Esophagus muscularis mucosa (tissue), 4 donors: Measurements from ENCODE around the gene FGF11. TPM values are rescaled to one million over a fixed set of nuclear protein-coding genes. Genes with fewer than 3 reads are reported as not detected.

Source experiments
- DNase-seq: peaks from one replicate; pipeline ENCODE4 v3.0.0-alpha.2; 2017; ENCODE audit errors: extremely low spot score
- H3K27ac ChIP-seq, 4 donors: fragments of 200-600 bp; sonication (generic); replicated peaks in 1 of 4; 1 replicate in 3 of 4; 2 replicates in 1 of 4; pipeline ENCODE4 v1.5.1; 2016 to 2019; ENCODE audit warnings: mild to moderate bottlenecking in 1 of 4
- H3K27me3 ChIP-seq, 4 donors: fragments of 200-600 bp; sonication (generic); one replicate each; pipeline versions ENCODE4 v1.5.1 to v1.6.0; 2016 to 2019
- H3K36me3 ChIP-seq, 4 donors: fragments of 200-600 bp; sonication (generic); one replicate each; pipeline ENCODE4 v1.5.1; 2016 to 2019
- H3K4me1 ChIP-seq, 4 donors: fragments of 200-600 bp; sonication (generic); one replicate each; pipeline ENCODE4 v1.5.1; 2016 to 2019
- H3K4me3 ChIP-seq, 4 donors: fragments of 200-600 bp; sonication (generic); 1 replicate in 2 of 4; 2 replicates in 2 of 4; pipeline ENCODE4 v1.5.1; 2016 to 2019; ENCODE audit warnings: mild to moderate bottlenecking in 4 of 4, moderate library complexity in 1 of 4
- H3K9me3 ChIP-seq, 4 donors: fragments of 200-600 bp; sonication (generic); 1 replicate in 3 of 4; 2 replicates in 1 of 4; pipeline ENCODE4 v1.5.1; 2016 to 2019
- EP300 ChIP-seq: sonication (generic); formaldehyde crosslinking; IDR thresholded peaks from one replicate; pipeline ENCODE4 v1.6.1; 2017; ENCODE audit warnings: antibody characterized with exemption
- POLR2A ChIP-seq: fragments of 450-650 bp; IDR thresholded peaks from one replicate; pipeline ENCODE4 v1.6.1; 2017; ENCODE audit warnings: antibody characterized with exemption, moderate library complexity, mild to moderate bottlenecking, low read depth
- POLR2AphosphoS5 ChIP-seq, 2 donors: sonication (generic); formaldehyde crosslinking; IDR thresholded peaks; one replicate each; pipeline ENCODE4 v1.6.1; 2017; ENCODE audit warnings: antibody characterized with exemption in 2 of 2
- WGBS: methylation state at CpG from one replicate; pipeline ENCODE4 v1.1.5; 2018; 5-methylcytosine and 5-hydroxymethylcytosine counted together
- intact Hi-C: fragments of 100-400 bp; cut with DNase I; formaldehyde crosslinking; loops from one replicate; pipeline ENCODE4 v1.15.1; 2023
- total RNA-seq, 4 donors: library from RNA; depleted of rRNA; stranded (reverse); fragments of >200 nt; gene quantifications; one replicate each; pipeline versions ENCODE4 v1.1.0 to v1.2.1, GENCODE V29; 2016
- TF ChIP-seq, protein P1 (sequence below), 3 experiments: fragments of 200-600 bp in 2 of 3; fragments of 450-650 bp in 1 of 3; sonication (generic) in 2 of 3; IDR thresholded peaks; one replicate each; pipeline ENCODE4 v1.5.1; 2017 to 2019; ENCODE audit warnings: antibody characterized with exemption in 3 of 3, mild to moderate bottlenecking in 2 of 3, moderate library complexity in 1 of 3

FGF11 gene
- total RNA-seq, 4 donors from 2014 or later: 0.50 to 1.9 (median 1.3) TPM; not detected in 1

DNA sequence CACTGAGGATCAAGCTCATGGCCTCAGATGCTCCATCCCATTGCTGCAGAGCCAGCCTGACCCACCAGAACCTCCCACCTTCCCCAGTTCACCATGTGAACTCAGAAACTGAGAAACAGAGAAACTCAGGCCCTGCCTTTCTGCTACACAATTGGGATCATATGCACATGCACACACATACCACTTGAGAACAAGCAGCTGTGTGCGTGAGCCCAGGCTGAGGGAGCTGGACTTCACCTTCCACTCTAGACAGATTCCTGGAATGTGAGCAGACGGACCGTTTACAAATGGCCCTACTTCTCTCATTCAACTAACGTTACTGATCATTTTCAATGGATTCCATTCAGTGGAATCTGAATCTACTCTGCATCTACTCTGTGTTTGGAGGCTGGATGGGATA lies 15.6 kb upstream of the FGF11 start:
- Histone ChIP-seq H3K4me1 (no peaks in the 10 kb centered on the region), H3K36me3 (no peaks in the 10 kb centered on the region), H3K27me3 (no peaks in the 10 kb centered on the region), H3K9me3 (no peaks in the 10 kb centered on the region), H3K27ac (no peak overlapping the region), H3K4me3 (no peak overlapping the region)
- WGBS: 43% methylated on average over 4 of the region's 4 CpGs
- intact Hi-C loops: no loop called here
- no peak for TF ChIP-seq POLR2AphosphoS5 (IDR thresholded peaks at IDR 0.05)
- no peak for TF ChIP-seq POLR2A
- TF ChIP-seq, protein P1, sequence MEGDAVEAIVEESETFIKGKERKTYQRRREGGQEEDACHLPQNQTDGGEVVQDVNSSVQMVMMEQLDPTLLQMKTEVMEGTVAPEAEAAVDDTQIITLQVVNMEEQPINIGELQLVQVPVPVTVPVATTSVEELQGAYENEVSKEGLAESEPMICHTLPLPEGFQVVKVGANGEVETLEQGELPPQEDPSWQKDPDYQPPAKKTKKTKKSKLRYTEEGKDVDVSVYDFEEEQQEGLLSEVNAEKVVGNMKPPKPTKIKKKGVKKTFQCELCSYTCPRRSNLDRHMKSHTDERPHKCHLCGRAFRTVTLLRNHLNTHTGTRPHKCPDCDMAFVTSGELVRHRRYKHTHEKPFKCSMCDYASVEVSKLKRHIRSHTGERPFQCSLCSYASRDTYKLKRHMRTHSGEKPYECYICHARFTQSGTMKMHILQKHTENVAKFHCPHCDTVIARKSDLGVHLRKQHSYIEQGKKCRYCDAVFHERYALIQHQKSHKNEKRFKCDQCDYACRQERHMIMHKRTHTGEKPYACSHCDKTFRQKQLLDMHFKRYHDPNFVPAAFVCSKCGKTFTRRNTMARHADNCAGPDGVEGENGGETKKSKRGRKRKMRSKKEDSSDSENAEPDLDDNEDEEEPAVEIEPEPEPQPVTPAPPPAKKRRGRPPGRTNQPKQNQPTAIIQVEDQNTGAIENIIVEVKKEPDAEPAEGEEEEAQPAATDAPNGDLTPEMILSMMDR (IDR thresholded peaks at IDR 0.05): no peak
- no peak for TF ChIP-seq EP300
- no peak for DNase-seq

DNA sequence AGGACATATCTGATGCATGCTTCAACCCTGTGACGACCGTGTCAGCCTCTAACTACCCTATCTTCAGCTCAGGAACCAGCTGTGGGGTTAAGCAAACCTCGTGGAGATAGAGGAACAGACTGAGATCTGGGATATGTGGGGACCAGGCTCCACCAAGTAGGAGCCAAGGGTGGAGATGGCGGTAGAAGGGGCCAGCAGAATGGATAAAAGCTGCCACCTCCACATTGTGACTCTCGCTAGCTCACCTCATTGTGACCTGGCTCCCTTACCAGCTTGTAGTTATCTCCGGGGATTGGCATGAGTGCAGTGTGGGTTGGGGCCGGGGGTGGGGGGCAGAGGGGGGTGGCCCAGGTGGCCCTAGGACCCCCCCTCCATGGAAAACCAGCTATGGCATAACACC lies 14.0 kb upstream of the FGF11 start, which contains the start of gene SPEM2:
TSS of gene SPEM2 (plus strand) at position 301 of the 400 bp plus-strand sequence. CDS start at position 374, 73 bp downstream.
- H3K4me3 ChIP-seq: no peak within 1 kb of the TSS
- no peaks in the 10 kb centered on the region for H3K9me3 ChIP-seq
- WGBS: 86% methylated on average over 7 of the region's 7 CpGs
- H3K4me1 ChIP-seq: no peaks in the 10 kb centered on the region
- TF ChIP-seq POLR2A (no peak), POLR2AphosphoS5 (IDR thresholded peaks at IDR 0.05) (no peak), EP300 (no peak)
- TF ChIP-seq, protein P1 (IDR thresholded peaks at IDR 0.05): no peak
- intact Hi-C loops: no loop called here
- H3K36me3 ChIP-seq: no peaks in the 10 kb centered on the region
- DNase-seq: no peak
- H3K27me3 ChIP-seq: no peaks in the 10 kb centered on the region
- H3K27ac ChIP-seq: no peak within 1 kb of the TSS

DNA sequence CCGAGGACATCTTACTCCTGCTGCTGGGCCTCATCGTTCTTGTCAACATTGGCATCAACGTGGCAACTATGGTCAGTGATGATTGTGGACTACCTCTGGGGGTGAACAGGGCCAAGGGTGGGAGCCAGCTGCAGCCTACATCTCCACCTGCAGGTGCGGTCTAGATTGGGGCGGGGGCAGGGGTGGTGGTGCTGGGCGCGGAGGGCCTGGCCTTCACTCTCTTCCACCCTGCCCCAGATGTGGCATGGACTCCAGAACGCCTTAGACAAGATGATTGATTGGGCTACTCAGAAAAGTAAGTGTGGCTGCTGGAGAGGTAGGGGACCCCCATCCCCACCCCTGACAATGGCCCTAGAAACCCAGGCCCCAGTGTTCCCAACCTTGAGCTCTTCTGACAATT lies 13.6 kb upstream of the FGF11 start:
- Histone ChIP-seq H3K4me1 (no peaks in the 10 kb centered on the region), H3K27me3 (no peaks in the 10 kb centered on the region)

DNA sequence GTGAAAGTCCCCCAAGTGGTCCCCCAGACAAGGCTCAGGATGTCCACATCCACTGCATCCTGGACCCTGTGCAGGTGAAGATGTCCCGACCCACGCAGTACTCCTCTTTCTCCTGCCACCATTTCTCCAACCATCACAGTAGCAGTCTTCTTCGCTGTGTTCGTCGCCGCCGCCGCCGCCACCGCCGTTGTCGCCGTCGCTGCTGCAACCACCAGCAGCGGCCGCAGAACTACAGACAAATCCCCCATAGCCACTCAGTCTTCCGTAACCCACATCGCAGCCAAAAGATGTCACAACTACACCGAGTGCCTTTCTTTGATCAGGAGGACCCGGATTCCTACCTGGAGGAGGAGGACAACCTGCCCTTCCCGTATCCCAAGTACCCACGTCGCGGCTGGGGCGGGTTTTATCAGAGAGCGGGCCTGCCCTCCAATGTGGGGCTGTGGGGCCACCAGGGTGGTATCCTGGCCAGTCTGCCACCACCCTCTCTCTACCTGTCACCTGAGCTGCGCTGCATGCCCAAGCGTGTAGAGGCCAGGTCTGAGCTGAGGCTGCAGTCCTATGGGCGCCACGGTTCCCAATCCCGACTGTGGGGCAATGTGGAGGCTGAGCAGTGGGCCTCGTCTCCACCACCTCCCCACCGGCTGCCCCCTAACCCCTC lies 13.0 kb upstream of the FGF11 start:
- Histone ChIP-seq H3K27me3 (no peaks in the 10 kb centered on the region), H3K4me3 (no peak overlapping the region), H3K27ac (no peak overlapping the region), H3K9me3 (no peaks in the 10 kb centered on the region), H3K4me1 (no peaks in the 10 kb centered on the region), H3K36me3 (no peaks in the 10 kb centered on the region)
- WGBS: 95% methylated on average over 32 of the region's 33 CpGs
- no peak for TF ChIP-seq POLR2AphosphoS5 (IDR thresholded peaks at IDR 0.05)
- TF ChIP-seq, protein P1 (IDR thresholded peaks at IDR 0.05): no peak
- no peak for TF ChIP-seq POLR2A
- TF ChIP-seq EP300: no peak
- intact Hi-C loops: no loop called here
- DNase-seq: no peak

More for the DNA sequence above, 13.6 kb upstream of the FGF11 start:
- no peak overlapping the region for H3K4me3 ChIP-seq
- DNase-seq: no peak
- no peaks in the 10 kb centered on the region for H3K36me3 ChIP-seq
- no peak overlapping the region for H3K27ac ChIP-seq
- intact Hi-C loops: no loop called here
- WGBS: no CpG with 5 or more reads among the region's 8 CpGs
- TF ChIP-seq EP300 (no peak), POLR2AphosphoS5 (IDR thresholded peaks at IDR 0.05) (no peak)
- H3K9me3 ChIP-seq: no peaks in the 10 kb centered on the region

DNA sequence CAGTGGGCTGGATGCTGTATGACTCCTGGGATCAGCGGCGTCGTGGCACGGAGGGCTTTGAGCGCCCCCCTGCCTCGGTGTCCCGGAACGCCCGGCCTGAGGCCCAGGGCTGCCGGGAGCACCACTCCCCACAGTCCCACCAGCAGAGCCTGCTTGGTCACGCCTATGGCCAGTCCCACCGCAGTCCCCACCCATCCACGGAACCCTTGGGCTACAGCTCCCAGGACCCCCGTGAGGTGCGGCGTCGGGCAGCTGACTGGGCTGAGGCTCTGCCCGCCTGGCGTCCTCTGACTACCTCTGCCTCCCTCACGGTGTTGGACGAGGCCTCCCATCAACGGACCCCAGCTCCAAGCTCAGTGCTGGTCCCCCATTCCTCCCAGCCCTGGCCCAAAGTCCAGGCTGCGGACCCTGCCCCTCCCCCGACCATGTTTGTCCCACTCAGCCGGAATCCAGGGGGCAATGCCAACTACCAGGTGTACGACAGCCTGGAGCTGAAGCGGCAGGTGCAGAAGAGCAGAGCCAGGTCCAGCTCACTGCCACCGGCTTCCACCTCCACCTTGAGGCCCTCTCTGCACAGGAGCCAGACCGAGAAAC lies 12.3 kb upstream of the FGF11 start:
- no peak overlapping the region for H3K27ac ChIP-seq
- H3K4me3 ChIP-seq: no peak overlapping the region
- no peaks in the 10 kb centered on the region for H3K9me3 ChIP-seq
- intact Hi-C loops: no loop called here
- H3K36me3 ChIP-seq: no peaks in the 10 kb centered on the region
- TF ChIP-seq POLR2A (no peak), EP300 (no peak), POLR2AphosphoS5 (IDR thresholded peaks at IDR 0.05) (no peak)
- TF ChIP-seq, protein P1 (IDR thresholded peaks at IDR 0.05): no peak
- H3K4me1 ChIP-seq: no peaks in the 10 kb centered on the region
- H3K27me3 ChIP-seq: peaks cover 0 to 3% (median 0%) of the 10 kb centered on the region in 4 donors
- 94% methylated on average over 18 of the region's 29 CpGs for WGBS
- DNase-seq: no peak
